HEK293 (cell line): Measurements from ENCODE around the gene HS3ST5.

Experiments used
- CTCF ChIA-PET: fragments of 350-600 bp; formaldehyde crosslinking; extraction: SDS; loops from one replicate; lab custom pipeline; 2021; ENCODE audit warnings: antibody characterized with exemption; lab: Yijun Ruan, JAX
- POLR2A ChIA-PET: fragments of 300-600 bp; formaldehyde crosslinking; extraction: SDS; loops from one replicate; lab custom pipeline; 2020; ENCODE audit warnings: antibody characterized with exemption, inconsistent platforms; lab: Yijun Ruan, JAX
- H3K27ac ChIP-seq: fragments of 200-500 bp; sonication (Bioruptor generic); 2 replicates; pipeline ENCODE4 v1.5.1; 2014; ENCODE audit warnings: low read depth, low read length, control low read depth, inconsistent platforms; ENCODE audit errors: extremely low read depth
- H3K36me3 ChIP-seq, 2 experiments: fragments of 200-500 bp in 1 of 2; sonication (Bioruptor generic) in 1 of 2; 1 replicate in 1 of 2; 2 replicates in 1 of 2; pipeline ENCODE4 v1.5.1; 2014 to 2017; ENCODE audit warnings: inconsistent platforms in 2 of 2, low read length in 2 of 2; ENCODE audit not compliant: control insufficient read depth in 2 of 2, insufficient read depth in 1 of 2
- H3K4me1 ChIP-seq: fragments of 200-500 bp; sonication (Bioruptor generic); 2 replicates; pipeline ENCODE4 v1.5.1; 2014; ENCODE audit warnings: mild to moderate bottlenecking, low read length, inconsistent platforms; ENCODE audit not compliant: control insufficient read depth, insufficient read depth
- H3K4me3 ChIP-seq: 2 replicates; pipeline ENCODE4 v1.5.1; 2011; ENCODE audit warnings: low read depth, mild to moderate bottlenecking, control low read depth, low read length, moderate library complexity
- H3K9me3 ChIP-seq: fragments of 200-500 bp; sonication (Bioruptor generic); 2 replicates; pipeline ENCODE4 v1.5.1; 2014; ENCODE audit warnings: low read depth, low read length, inconsistent platforms; ENCODE audit not compliant: control insufficient read depth, insufficient read depth
- FEZF1 ChIP-seq: fragments of 450-650 bp; formaldehyde crosslinking; IDR thresholded peaks from 2 replicates; pipeline ENCODE4 v1.5.1; 2016; ENCODE audit warnings: missing biosample characterization, missing genetic modification characterization
- KLF1 ChIP-seq: fragments of 450-650 bp; formaldehyde crosslinking; IDR thresholded peaks from 2 replicates; pipeline ENCODE4 v1.5.1; 2016; ENCODE audit warnings: missing biosample characterization, missing genetic modification characterization
- KLF9 ChIP-seq: fragments of 450-650 bp; formaldehyde crosslinking; IDR thresholded peaks from 2 replicates; pipeline ENCODE4 v1.5.1; 2016; ENCODE audit warnings: missing biosample characterization, missing genetic modification characterization, low read depth
- PRDM1 ChIP-seq: fragments of 450-650 bp; formaldehyde crosslinking; IDR thresholded peaks from 2 replicates; pipeline ENCODE4; 2016; ENCODE audit warnings: missing biosample characterization, missing genetic modification characterization
- SETDB1 ChIP-seq: IDR thresholded peaks from one replicate; pipeline ENCODE4 v1.6.1; 2017; ENCODE audit warnings: mild to moderate bottlenecking, low read length, moderate library complexity, mixed read lengths; ENCODE audit not compliant: insufficient read length
- SP7 ChIP-seq: fragments of 450-650 bp; formaldehyde crosslinking; IDR thresholded peaks from 2 replicates; pipeline ENCODE4 v1.5.1; 2016; ENCODE audit warnings: missing biosample characterization, missing genetic modification characterization
- ZBTB20 ChIP-seq: fragments of 450-650 bp; formaldehyde crosslinking; IDR thresholded peaks from 2 replicates; pipeline ENCODE4 v1.5.1; 2016; ENCODE audit warnings: missing biosample characterization, missing genetic modification characterization
- ZNF114 ChIP-seq: fragments of 450-650 bp; formaldehyde crosslinking; IDR thresholded peaks from 2 replicates; pipeline ENCODE4 v1.5.0; 2017; ENCODE audit warnings: missing biosample characterization, missing genetic modification characterization
- ZNF169 ChIP-seq: fragments of 450-650 bp; formaldehyde crosslinking; IDR thresholded peaks from 2 replicates; pipeline ENCODE4 v1.5.1; 2016; ENCODE audit warnings: missing biosample characterization, missing genetic modification characterization
- ZNF174 ChIP-seq: fragments of 450-650 bp; formaldehyde crosslinking; IDR thresholded peaks from 2 replicates; pipeline ENCODE4 v1.5.0; 2017; ENCODE audit warnings: missing biosample characterization, mild to moderate bottlenecking, missing genetic modification characterization
- ZNF19 ChIP-seq: fragments of 450-650 bp; formaldehyde crosslinking; IDR thresholded peaks from 2 replicates; pipeline ENCODE4; 2016; ENCODE audit warnings: missing biosample characterization, missing genetic modification characterization, low read depth
- ZNF211 ChIP-seq: fragments of 450-650 bp; formaldehyde crosslinking; IDR thresholded peaks from 2 replicates; pipeline ENCODE4 v1.5.1; 2016; ENCODE audit warnings: low read depth, missing biosample characterization, missing genetic modification characterization
- ZNF239 ChIP-seq: fragments of 450-650 bp; formaldehyde crosslinking; IDR thresholded peaks from 2 replicates; pipeline ENCODE4 v1.5.1; 2016; ENCODE audit warnings: missing biosample characterization, missing genetic modification characterization
- ZNF24 ChIP-seq: fragments of 450-650 bp; formaldehyde crosslinking; IDR thresholded peaks from 2 replicates; pipeline ENCODE4 v1.5.1; 2016; ENCODE audit warnings: missing biosample characterization, missing genetic modification characterization
- ZNF248 ChIP-seq: fragments of 450-650 bp; formaldehyde crosslinking; IDR thresholded peaks from 2 replicates; pipeline ENCODE4 v1.5.1; 2017; ENCODE audit warnings: missing biosample characterization, missing genetic modification characterization
- ZNF394 ChIP-seq: fragments of 450-650 bp; formaldehyde crosslinking; IDR thresholded peaks from 2 replicates; pipeline ENCODE4 v1.5.1; 2016; ENCODE audit warnings: missing biosample characterization, missing genetic modification characterization, mild to moderate bottlenecking, moderate library complexity, borderline replicate concordance
- ZNF426 ChIP-seq: fragments of 450-650 bp; formaldehyde crosslinking; IDR thresholded peaks from 2 replicates; pipeline ENCODE4 v1.5.1; 2017; ENCODE audit warnings: missing biosample characterization, missing genetic modification characterization, mild to moderate bottlenecking, inconsistent platforms, moderate library complexity
- ZNF488 ChIP-seq: fragments of 450-650 bp; formaldehyde crosslinking; IDR thresholded peaks from 2 replicates; pipeline ENCODE4 v1.5.1; 2016; ENCODE audit warnings: missing biosample characterization, missing genetic modification characterization
- ZNF530 ChIP-seq: fragments of 450-650 bp; formaldehyde crosslinking; IDR thresholded peaks from 2 replicates; pipeline ENCODE4 v1.5.1; 2016; ENCODE audit warnings: low read depth, missing biosample characterization, missing genetic modification characterization
- ZNF585B ChIP-seq: fragments of 450-650 bp; formaldehyde crosslinking; IDR thresholded peaks from 2 replicates; pipeline ENCODE4 v1.5.1; 2016; ENCODE audit warnings: missing biosample characterization, missing genetic modification characterization
- ZNF747 ChIP-seq: fragments of 450-650 bp; formaldehyde crosslinking; IDR thresholded peaks from 2 replicates; pipeline ENCODE4 v1.5.1; 2016; ENCODE audit warnings: missing biosample characterization, missing genetic modification characterization
- TF ChIP-seq, protein P1 (sequence below): fragments of 450-650 bp; formaldehyde crosslinking; IDR thresholded peaks from 2 replicates; pipeline ENCODE4 v1.5.1; 2016; ENCODE audit warnings: missing biosample characterization, missing genetic modification characterization, low read depth
- TF ChIP-seq, protein P2 (sequence below): fragments of 450-650 bp; IDR thresholded peaks from 2 replicates; pipeline ENCODE4 v1.5.1; 2018; ENCODE audit warnings: missing biosample characterization, missing genetic modification characterization
- TF ChIP-seq, protein P3 (sequence below): fragments of 450-650 bp; formaldehyde crosslinking; IDR thresholded peaks from 2 replicates; pipeline ENCODE4 v1.5.1; 2016; ENCODE audit warnings: missing biosample characterization, missing genetic modification characterization
- TF ChIP-seq, protein P4 (sequence below): sonication (generic); formaldehyde crosslinking; IDR thresholded peaks from 2 replicates; pipeline ENCODE4 v1.8.1; 2022; ENCODE audit warnings: mild to moderate bottlenecking, moderate library complexity, missing genetic modification reagents
- TF ChIP-seq, protein P5 (sequence below): fragments of 450-650 bp; formaldehyde crosslinking; IDR thresholded peaks from 2 replicates; pipeline ENCODE4 v1.5.1; 2016; ENCODE audit warnings: missing biosample characterization, missing genetic modification characterization

Gene HS3ST5

DNA sequence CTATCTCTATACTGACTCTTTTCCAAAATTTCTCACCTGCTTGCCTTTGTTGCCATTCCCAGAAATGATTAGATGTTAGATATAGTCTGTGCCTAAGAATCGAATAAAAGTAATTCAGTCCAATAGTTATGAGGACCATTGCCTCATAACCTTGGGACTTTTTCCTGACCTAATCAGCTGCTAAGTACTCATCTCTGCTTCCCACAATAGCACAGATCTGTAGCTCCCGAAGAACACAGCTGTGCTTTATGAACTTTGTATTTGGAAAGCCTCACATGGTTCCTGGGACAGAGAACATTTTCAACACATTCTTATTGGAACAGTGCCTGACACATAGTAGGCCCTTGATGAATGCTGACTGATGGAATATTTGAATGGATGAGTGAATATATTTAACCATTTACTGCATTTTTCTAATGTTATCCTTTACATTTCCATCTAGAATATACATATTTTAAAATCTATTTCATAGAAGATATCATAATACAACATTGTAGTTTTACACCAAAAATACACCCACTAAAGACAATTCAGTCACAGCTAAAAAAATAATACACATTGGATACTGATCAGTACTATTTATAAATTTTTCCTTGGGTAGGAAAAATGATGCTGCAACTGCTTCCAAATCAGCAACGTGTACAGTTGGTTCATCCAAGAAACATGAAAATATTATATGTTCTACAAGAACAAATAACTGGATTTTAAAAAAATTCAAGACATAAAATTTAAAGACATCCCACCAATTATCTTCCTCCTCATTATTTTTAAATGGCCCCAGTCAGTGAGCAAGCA, 53.9 kb downstream of the HS3ST5 start:
- CTCF ChIA-PET, result interaction anchor here (1.2 to 1.7 kb wide), 2 partner anchors 14 to 18 kb away, joined by 3 to 4 read pairs; no protein-coding TSS in a partner anchor
- no peaks in the 10 kb centered on the region for H3K36me3 ChIP-seq
- no peak for TF ChIP-seq ZNF248
- TF ChIP-seq ZNF211 (tag by site-specific recombination), result no peak
- TF ChIP-seq, protein P1, sequence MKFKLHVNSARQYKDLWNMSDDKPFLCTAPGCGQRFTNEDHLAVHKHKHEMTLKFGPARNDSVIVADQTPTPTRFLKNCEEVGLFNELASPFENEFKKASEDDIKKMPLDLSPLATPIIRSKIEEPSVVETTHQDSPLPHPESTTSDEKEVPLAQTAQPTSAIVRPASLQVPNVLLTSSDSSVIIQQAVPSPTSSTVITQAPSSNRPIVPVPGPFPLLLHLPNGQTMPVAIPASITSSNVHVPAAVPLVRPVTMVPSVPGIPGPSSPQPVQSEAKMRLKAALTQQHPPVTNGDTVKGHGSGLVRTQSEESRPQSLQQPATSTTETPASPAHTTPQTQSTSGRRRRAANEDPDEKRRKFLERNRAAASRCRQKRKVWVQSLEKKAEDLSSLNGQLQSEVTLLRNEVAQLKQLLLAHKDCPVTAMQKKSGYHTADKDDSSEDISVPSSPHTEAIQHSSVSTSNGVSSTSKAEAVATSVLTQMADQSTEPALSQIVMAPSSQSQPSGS (tag by site-specific recombination), result no peak
- no peak for TF ChIP-seq KLF9 (tag by site-specific recombination)
- no peak for TF ChIP-seq ZNF174 (tag by site-specific recombination)
- no peak for TF ChIP-seq ZBTB20 (tag by site-specific recombination)
- TF ChIP-seq, protein P2, sequence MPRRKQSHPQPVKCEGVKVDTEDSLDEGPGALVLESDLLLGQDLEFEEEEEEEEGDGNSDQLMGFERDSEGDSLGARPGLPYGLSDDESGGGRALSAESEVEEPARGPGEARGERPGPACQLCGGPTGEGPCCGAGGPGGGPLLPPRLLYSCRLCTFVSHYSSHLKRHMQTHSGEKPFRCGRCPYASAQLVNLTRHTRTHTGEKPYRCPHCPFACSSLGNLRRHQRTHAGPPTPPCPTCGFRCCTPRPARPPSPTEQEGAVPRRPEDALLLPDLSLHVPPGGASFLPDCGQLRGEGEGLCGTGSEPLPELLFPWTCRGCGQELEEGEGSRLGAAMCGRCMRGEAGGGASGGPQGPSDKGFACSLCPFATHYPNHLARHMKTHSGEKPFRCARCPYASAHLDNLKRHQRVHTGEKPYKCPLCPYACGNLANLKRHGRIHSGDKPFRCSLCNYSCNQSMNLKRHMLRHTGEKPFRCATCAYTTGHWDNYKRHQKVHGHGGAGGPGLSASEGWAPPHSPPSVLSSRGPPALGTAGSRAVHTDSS (tag by site-specific recombination), result no peak
- no peak for TF ChIP-seq ZNF530 (tag by site-specific recombination)
- no peak for TF ChIP-seq PRDM1 (tag by site-specific recombination)
- TF ChIP-seq ZNF585B (tag by site-specific recombination), result no peak
- TF ChIP-seq ZNF24 (tag by site-specific recombination), result no peak
- TF ChIP-seq ZNF169 (tag by site-specific recombination), result no peak
- TF ChIP-seq ZNF239 (tag by site-specific recombination), result no peak
- TF ChIP-seq, protein P3, sequence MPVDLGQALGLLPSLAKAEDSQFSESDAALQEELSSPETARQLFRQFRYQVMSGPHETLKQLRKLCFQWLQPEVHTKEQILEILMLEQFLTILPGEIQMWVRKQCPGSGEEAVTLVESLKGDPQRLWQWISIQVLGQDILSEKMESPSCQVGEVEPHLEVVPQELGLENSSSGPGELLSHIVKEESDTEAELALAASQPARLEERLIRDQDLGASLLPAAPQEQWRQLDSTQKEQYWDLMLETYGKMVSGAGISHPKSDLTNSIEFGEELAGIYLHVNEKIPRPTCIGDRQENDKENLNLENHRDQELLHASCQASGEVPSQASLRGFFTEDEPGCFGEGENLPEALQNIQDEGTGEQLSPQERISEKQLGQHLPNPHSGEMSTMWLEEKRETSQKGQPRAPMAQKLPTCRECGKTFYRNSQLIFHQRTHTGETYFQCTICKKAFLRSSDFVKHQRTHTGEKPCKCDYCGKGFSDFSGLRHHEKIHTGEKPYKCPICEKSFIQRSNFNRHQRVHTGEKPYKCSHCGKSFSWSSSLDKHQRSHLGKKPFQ (tag by site-specific recombination), result no peak
- TF ChIP-seq KLF1 (tag by site-specific recombination), result no peak
- TF ChIP-seq, protein P4, sequence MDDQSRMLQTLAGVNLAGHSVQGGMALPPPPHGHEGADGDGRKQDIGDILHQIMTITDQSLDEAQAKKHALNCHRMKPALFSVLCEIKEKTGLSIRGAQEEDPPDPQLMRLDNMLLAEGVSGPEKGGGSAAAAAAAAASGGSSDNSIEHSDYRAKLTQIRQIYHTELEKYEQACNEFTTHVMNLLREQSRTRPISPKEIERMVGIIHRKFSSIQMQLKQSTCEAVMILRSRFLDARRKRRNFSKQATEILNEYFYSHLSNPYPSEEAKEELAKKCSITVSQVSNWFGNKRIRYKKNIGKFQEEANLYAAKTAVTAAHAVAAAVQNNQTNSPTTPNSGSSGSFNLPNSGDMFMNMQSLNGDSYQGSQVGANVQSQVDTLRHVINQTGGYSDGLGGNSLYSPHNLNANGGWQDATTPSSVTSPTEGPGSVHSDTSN (CRISPR knock-in tag), result no peak
- H3K9me3 ChIP-seq, result no peaks in the 10 kb centered on the region
- H3K4me1 ChIP-seq, result no peaks in the 10 kb centered on the region
- no peak overlapping the region for H3K27ac ChIP-seq
- POLR2A ChIA-PET, result no interaction called here
- H3K4me3 ChIP-seq, result no peak overlapping the region

DNA sequence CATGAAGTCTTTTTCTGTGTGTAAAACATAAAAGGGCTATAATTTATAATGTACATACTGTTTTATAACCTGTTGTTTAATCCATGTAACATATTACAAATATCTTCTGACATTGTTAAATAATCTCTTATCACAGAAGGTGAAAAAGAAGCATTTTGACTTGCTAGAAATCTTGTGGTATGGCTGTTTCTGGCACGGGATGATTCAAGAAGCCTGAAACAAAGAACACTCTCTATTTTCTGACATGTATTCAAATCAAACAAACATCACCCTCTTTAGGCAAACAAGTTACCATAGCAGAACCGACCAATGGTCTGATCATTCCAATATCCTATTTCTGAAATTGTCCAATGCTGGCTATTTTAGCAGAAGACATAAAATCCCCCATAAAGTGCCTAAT, 55.4 kb downstream of the HS3ST5 start:
- CTCF ChIA-PET, result no interaction called here
- Histone ChIP-seq H3K4me1 (no peaks in the 10 kb centered on the region), H3K27ac (no peak overlapping the region), H3K9me3 (no peaks in the 10 kb centered on the region), H3K36me3 (no peaks in the 10 kb centered on the region), H3K4me3 (no peak overlapping the region)
- POLR2A ChIA-PET, result no interaction called here
- TF ChIP-seq SETDB1, result no peak
- TF ChIP-seq, protein P5, sequence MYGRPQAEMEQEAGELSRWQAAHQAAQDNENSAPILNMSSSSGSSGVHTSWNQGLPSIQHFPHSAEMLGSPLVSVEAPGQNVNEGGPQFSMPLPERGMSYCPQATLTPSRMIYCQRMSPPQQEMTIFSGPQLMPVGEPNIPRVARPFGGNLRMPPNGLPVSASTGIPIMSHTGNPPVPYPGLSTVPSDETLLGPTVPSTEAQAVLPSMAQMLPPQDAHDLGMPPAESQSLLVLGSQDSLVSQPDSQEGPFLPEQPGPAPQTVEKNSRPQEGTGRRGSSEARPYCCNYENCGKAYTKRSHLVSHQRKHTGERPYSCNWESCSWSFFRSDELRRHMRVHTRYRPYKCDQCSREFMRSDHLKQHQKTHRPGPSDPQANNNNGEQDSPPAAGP (tag by site-specific recombination), result no peak
- TF ChIP-seq ZNF19 (tag by site-specific recombination), result no peak
- TF ChIP-seq SP7 (tag by site-specific recombination), result no peak
- TF ChIP-seq ZNF114 (tag by site-specific recombination), result no peak
- TF ChIP-seq, protein P4 (CRISPR knock-in tag), result no peak
- TF ChIP-seq FEZF1 (tag by site-specific recombination), result no peak
- no peak for TF ChIP-seq ZNF426
- TF ChIP-seq ZNF488 (tag by site-specific recombination), result no peak
- no peak for TF ChIP-seq ZNF747 (tag by site-specific recombination)
- TF ChIP-seq ZNF394, result no peak
